ENCODE data around the gene SLC25A12.
"Not testable (repeated sequence)": the region's sequence is repeated elsewhere in the genome, so short reads cannot be mapped to it uniquely, and the experiment has no call there.

SLC25A12 gene, protein sequence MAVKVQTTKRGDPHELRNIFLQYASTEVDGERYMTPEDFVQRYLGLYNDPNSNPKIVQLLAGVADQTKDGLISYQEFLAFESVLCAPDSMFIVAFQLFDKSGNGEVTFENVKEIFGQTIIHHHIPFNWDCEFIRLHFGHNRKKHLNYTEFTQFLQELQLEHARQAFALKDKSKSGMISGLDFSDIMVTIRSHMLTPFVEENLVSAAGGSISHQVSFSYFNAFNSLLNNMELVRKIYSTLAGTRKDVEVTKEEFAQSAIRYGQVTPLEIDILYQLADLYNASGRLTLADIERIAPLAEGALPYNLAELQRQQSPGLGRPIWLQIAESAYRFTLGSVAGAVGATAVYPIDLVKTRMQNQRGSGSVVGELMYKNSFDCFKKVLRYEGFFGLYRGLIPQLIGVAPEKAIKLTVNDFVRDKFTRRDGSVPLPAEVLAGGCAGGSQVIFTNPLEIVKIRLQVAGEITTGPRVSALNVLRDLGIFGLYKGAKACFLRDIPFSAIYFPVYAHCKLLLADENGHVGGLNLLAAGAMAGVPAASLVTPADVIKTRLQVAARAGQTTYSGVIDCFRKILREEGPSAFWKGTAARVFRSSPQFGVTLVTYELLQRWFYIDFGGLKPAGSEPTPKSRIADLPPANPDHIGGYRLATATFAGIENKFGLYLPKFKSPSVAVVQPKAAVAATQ

DNA sequence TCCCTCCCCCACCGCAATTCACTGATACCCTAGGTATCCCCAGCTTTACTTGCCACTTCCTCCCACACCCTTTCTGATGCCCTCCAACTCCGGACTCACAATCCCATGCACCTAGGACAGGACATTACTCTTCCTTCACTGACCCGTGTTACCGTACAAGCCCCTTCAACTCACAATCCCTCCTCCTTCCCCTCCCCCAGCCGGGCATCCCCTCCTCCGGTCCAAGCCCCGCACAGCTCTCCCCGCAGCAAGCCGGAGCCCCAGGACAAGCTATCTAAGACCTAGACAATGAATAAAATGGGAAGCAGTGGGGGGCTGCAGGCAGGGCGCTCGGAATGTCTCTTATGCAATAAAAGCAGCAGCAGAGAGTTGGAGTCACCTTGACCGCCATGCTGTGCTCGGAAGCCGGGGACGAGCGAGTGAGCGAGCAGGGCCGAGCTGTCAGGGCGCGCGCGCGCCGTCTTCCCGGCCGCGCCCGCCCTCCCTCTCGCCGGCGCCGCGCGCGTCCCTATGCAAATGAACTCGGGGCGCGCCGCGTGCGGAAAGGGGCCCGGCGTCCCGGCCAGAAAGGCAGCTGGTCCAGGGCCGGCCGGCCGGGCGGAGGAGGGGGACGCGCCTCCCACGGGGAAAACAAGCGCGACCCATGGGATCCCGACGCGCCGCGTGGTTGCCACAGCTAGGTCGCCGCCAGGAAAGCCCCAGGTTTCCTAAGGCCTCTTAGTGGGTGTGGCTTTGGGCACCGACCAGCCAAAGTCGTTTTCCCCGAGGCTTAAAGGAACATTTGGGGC lies at the start of gene SLC25A12:
TSS of gene SLC25A12 (minus strand) at position 421 of the 788 bp plus-strand sequence. CDS start at position 391, 30 bp downstream.
- peak; percentile 66 for DNase-seq (ENCODE audit: low read depth)

GRCh38 chr2:171941316-171941699 lies 47.3 kb upstream of the SLC25A12 start:
- DNase-seq (ENCODE audit: low read depth): no peak

- DNase-seq (ENCODE audit: low read depth): no peak
These were observed 45.7 kb upstream of the SLC25A12 start for GRCh38 chr2:171939743-171940071.

GRCh38 chr2:171939058-171939742 lies 45.2 kb upstream of the SLC25A12 start:
- no peak for DNase-seq (ENCODE audit: low read depth)

- DNase-seq (ENCODE audit: low read depth): no peak
These were observed 36.3 kb upstream of the SLC25A12 start for GRCh38 chr2:171930385-171930784.

- DNase-seq (ENCODE audit: low read depth): no peak
These were observed 30.3 kb upstream of the SLC25A12 start for GRCh38 chr2:171924170-171924942.

DNA sequence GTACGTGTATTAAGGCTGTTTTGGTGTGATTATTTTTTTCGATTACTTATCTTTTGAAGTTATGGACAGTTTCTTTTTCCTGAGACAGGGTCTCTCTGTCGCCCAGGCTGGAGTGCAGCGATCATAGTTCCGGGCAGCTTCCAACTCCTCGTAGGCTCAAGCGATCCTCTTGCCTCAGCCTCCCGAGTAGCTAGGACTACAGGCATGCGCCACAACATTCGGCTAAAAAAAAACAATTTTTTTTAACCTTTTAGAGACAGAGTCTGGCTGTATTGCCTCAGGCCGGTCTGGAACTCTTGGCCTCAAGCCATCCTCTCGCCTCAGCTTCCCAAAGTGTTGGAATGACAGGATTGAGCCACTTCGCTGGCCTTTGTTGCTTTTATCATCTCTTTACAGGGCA lies 29.2 kb upstream of the SLC25A12 start:
- no peak for DNase-seq (ENCODE audit: low read depth)

GRCh38 chr2:171922230-171923022 lies 28.4 kb upstream of the SLC25A12 start, which contains the start of gene HAT1:
HAT1 (plus strand) TSS chr2:171922461; CDS start chr2:171922501, 40 bp downstream.
- DNase-seq (ENCODE audit: low read depth): peak; percentile 97

GRCh38 chr2:171921970-171922229 lies 27.9 kb upstream of the SLC25A12 start:
- no peak for DNase-seq (ENCODE audit: low read depth)

GRCh38 chr2:171919453-171919852 lies 25.4 kb upstream of the SLC25A12 start:
- DNase-seq (ENCODE audit: low read depth): no peak

DNA sequence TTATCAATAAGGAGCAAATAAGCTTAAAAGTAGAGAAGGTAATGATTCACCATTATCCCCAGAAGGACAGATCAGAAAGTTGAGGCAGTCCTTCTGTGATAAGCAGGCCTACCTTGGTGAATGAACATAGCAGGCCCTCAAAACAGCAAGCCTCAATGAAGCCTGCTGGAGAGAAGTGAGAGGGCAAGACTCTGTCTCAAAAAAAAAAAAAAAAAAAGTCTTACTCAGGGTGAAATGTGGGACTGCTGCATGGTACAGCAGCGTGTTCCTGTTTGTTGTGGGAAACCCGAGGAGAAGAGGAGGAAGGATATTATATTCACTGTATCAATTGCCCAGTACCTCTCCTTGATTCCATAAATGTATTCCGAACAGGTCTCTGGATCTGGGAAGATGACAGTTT lies 19.5 kb upstream of the SLC25A12 start:
- DNase-seq (ENCODE audit: low read depth): no peak

- no peak for DNase-seq (ENCODE audit: low read depth)
These were observed 16.4 kb upstream of the SLC25A12 start for GRCh38 chr2:171910494-171910893.

- DNase-seq (ENCODE audit: low read depth): no peak
These were observed 15.2 kb upstream of the SLC25A12 start for GRCh38 chr2:171909266-171909665.

DNA sequence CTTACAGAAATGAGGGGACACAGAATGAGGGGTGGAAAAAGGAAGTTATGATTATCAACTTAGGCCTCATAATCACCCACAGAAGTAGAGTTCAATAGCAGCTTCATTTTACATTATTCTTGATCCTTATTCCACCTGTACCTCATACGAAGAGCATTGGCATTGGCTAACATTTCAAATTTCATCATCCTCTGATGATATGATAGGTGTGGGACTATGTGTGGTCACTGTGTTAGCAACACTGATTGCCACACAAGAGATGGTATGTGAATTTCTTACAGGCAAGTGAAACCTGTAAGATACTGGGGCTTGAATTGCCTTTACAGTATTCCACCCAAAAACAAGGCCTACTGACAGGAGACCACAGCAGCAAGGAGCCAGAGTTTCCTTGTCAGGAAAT lies 14.2 kb upstream of the SLC25A12 start:
- DNase-seq (ENCODE audit: low read depth): no peak

- DNase-seq (ENCODE audit: low read depth): no peak
These were observed 8.9 kb upstream of the SLC25A12 start for GRCh38 chr2:171902840-171903420.

- DNase-seq (ENCODE audit: low read depth): not testable (repeated sequence)
These were observed 5.7 kb upstream of the SLC25A12 start for GRCh38 chr2:171899623-171900282.

DNA sequence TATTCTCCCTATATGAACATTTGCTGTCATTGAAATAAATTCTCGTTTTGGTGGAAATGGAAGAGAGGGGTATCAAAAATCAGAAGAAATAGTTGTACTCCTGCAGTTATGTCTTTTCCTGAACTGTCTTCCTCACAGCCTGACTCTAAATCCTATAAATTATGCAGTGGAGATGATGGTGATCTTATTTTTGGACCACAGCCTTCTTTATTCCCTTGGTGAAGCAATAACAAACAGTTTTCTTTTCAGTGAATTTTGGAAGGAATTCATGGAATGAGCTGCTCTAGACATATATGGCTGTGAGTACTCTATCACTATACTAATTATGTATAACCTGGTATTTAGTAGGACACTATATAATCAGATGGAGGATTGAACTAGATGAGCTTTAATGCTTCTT lies 1.7 kb upstream of the SLC25A12 start:
- no peak for DNase-seq (ENCODE audit: low read depth)

DNA sequence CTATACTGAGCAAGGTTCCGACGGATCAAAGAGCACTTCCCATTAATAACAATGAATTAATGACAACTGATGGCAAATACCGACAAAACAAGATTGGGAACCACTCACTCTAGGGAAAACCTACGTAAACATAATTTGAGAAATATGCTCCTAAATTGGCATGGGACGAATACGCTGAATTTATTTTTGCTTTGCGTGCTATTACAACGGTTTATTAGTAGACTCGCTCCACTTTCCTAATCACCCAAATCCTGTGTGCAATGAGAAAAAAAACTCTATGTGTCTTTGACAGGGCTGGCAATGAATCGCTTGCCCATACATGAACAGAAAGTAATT lies 536 bp upstream of the SLC25A12 start:
- DNase-seq (ENCODE audit: low read depth): no peak

- no peak for DNase-seq (ENCODE audit: low read depth)
These were observed 734 bp downstream of the SLC25A12 start for GRCh38 chr2:171893196-171893823.
